Measurements from ENCODE around the gene TTBK1.

The TTBK1 gene

GRCh38 chr6:43307451-43308100 is 64.3 kb downstream of the TTBK1 start:
- Histone ChIP-seq H3K9ac (ENCODE audit: low read length) (peak overlapping the region; percentile 79; the same call in 1 of the 2 replicates), H3K4me1 (ENCODE audit: low read length) (peaks cover 44% of the 10 kb centered on the region), H2AFZ (ENCODE audit: low read depth, low read length) (no peak overlapping the region), H3K4me2 (ENCODE audit: low read length) (peak overlapping the region; percentile 95), H3K4me3 (ENCODE audit: low read length) (peak overlapping the region; percentile 80), H3K27ac (ENCODE audit: low read length) (no peak overlapping the region), H3K9me3 (ENCODE audit: insufficient read depth, low read length) (no peaks in the 10 kb centered on the region), H3K79me2 (ENCODE audit: low read length) (no peaks in the 10 kb centered on the region), H3K36me3 (replicated peaks; ENCODE audit: low read depth, low read length) (peaks cover 9% of the 10 kb centered on the region), H3K27me3 (ENCODE audit: low read depth, low read length) (no peaks in the 10 kb centered on the region), H4K20me1 (ENCODE audit: insufficient read depth, low read length) (no peaks in the 10 kb centered on the region)
- TF ChIP-seq, protein P1, sequence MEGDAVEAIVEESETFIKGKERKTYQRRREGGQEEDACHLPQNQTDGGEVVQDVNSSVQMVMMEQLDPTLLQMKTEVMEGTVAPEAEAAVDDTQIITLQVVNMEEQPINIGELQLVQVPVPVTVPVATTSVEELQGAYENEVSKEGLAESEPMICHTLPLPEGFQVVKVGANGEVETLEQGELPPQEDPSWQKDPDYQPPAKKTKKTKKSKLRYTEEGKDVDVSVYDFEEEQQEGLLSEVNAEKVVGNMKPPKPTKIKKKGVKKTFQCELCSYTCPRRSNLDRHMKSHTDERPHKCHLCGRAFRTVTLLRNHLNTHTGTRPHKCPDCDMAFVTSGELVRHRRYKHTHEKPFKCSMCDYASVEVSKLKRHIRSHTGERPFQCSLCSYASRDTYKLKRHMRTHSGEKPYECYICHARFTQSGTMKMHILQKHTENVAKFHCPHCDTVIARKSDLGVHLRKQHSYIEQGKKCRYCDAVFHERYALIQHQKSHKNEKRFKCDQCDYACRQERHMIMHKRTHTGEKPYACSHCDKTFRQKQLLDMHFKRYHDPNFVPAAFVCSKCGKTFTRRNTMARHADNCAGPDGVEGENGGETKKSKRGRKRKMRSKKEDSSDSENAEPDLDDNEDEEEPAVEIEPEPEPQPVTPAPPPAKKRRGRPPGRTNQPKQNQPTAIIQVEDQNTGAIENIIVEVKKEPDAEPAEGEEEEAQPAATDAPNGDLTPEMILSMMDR (IDR thresholded peaks at IDR 0.05; ENCODE audit: low read depth, low read length): no peak

DNA sequence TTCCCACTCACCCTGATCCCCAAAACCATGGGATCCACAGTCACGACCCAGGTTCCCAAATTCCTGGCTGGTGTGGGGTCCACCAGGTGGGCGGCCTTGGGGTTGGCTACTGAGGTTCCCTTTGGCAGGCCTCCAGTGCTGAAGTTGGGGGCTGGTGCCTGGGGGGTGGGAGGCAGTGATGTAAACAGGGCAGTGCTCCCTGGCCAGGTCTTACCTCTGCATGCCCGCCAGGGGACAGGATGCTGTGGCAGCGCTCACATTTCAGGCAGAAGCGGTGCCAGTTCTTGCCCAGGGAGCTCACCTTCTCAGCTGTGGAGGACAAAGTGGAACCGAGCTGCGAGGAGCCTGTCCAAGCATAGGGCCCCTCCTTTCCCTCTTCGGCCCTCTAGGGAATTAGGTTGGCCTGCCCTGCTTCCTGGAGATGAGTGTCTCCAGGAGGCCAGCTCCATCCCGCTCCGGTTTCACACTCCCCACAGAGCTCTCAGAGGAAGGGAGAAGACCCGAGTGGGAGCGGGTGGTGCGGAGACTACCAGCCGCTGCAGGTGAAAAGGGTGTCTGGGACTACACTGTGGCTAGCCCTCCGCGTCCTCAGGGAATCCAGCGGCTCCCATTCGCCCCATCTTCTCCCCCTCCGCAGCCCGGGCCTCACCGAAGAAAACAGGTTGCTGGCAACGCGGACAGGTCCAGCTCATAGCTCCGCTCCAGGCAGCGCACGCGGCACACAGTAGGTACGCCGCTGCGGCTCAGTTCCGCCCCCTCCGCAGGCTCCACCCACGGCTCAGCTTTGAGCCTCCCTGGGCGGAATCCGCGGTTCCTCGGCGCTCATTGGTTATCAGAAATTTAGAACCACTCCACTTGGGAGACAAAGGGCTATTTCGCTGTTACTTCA is 65.1 kb downstream of the TTBK1 start, which contains the start of gene CRIP3:
Gene CRIP3 (minus strand): TSS at position 726 of the 889 bp plus-strand sequence. CDS start 34 bp downstream, at position 692.
- H2AFZ ChIP-seq (ENCODE audit: low read depth, low read length): peak within 1 kb of the TSS; percentile 90

GRCh38 chr6:43308990-43309477 is 65.8 kb downstream of the TTBK1 start:
- no peaks in the 10 kb centered on the region for H3K27me3 ChIP-seq (ENCODE audit: low read depth, low read length)
- TF ChIP-seq EZH2phosphoT487 (IDR thresholded peaks at IDR 0.05; ENCODE audit: low read depth): no peak
- TF ChIP-seq, protein P1 (IDR thresholded peaks at IDR 0.05; ENCODE audit: low read depth, low read length): no peak
- H3K4me2 ChIP-seq (ENCODE audit: low read length): peak overlapping the region; percentile 95
- H4K20me1 ChIP-seq (ENCODE audit: insufficient read depth, low read length): no peaks in the 10 kb centered on the region
- H3K9me3 ChIP-seq (ENCODE audit: insufficient read depth, low read length): no peaks in the 10 kb centered on the region
- peak overlapping the region; percentile 79 for H3K9ac ChIP-seq (ENCODE audit: low read length)
- H3K36me3 ChIP-seq (replicated peaks; ENCODE audit: low read depth, low read length): peaks cover 9% of the 10 kb centered on the region
- H3K4me3 ChIP-seq (ENCODE audit: low read length): peak overlapping the region; percentile 80
- H2AFZ ChIP-seq (ENCODE audit: low read depth, low read length): peak overlapping the region; percentile 90
- peak overlapping the region; percentile 32 for H3K27ac ChIP-seq (ENCODE audit: low read length)
- peaks cover 59% of the 10 kb centered on the region for H3K4me1 ChIP-seq (ENCODE audit: low read length)
- H3K79me2 ChIP-seq (ENCODE audit: low read length): no peaks in the 10 kb centered on the region

More for the DNA sequence above, 65.1 kb downstream of the TTBK1 start, which contains the start of gene CRIP3:
- no peaks in the 10 kb centered on the region for H3K27me3 ChIP-seq (ENCODE audit: low read depth, low read length)
- peak within 1 kb of the TSS; percentile 79 for H3K9ac ChIP-seq (ENCODE audit: low read length)
- peaks cover 52% of the 10 kb centered on the region for H3K4me1 ChIP-seq (ENCODE audit: low read length)
- TF ChIP-seq, protein P1 (IDR thresholded peaks at IDR 0.05; ENCODE audit: low read depth, low read length): peak; percentile 77
- no peak for TF ChIP-seq EZH2phosphoT487 (IDR thresholded peaks at IDR 0.05; ENCODE audit: low read depth)
- H4K20me1 ChIP-seq (ENCODE audit: insufficient read depth, low read length): no peaks in the 10 kb centered on the region
- peak within 1 kb of the TSS; percentile 36 for H3K27ac ChIP-seq (ENCODE audit: low read length)
- H3K4me3 ChIP-seq (ENCODE audit: low read length): peak within 1 kb of the TSS; percentile 80
- peak within 1 kb of the TSS; percentile 95 for H3K4me2 ChIP-seq (ENCODE audit: low read length)
- no peaks in the 10 kb centered on the region for H3K79me2 ChIP-seq (ENCODE audit: low read length)
- peaks cover 9% of the 10 kb centered on the region for H3K36me3 ChIP-seq (replicated peaks; ENCODE audit: low read depth, low read length)
- H3K9me3 ChIP-seq (ENCODE audit: insufficient read depth, low read length): no peaks in the 10 kb centered on the region

DNA sequence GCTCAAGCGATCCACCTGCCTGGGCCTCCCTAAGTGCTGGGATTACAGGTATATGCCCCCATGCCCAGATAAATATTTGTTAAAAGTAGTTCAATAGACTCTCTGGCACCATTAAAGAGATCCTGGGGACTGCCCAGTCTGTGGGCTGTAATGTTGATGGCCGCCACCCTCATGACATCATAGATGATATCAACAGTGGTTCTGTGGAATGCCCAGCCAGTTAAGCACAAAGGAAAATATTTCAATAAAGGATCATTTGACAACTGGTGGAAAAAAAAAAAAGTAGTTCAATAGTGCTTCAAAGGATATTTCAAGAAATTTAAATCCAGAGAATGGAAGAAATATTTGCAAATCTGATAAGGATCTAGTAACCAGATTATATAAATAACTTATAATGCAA is 66.9 kb downstream of the TTBK1 start:
- no peaks in the 10 kb centered on the region for H4K20me1 ChIP-seq (ENCODE audit: insufficient read depth, low read length)
- no peak overlapping the region for H2AFZ ChIP-seq (ENCODE audit: low read depth, low read length)
- H3K9me3 ChIP-seq (ENCODE audit: insufficient read depth, low read length): no peaks in the 10 kb centered on the region
- TF ChIP-seq, protein P1 (IDR thresholded peaks at IDR 0.05; ENCODE audit: low read depth, low read length): no peak
- TF ChIP-seq EZH2phosphoT487 (IDR thresholded peaks at IDR 0.05; ENCODE audit: low read depth): no peak
- H3K9ac ChIP-seq (ENCODE audit: low read length): no peak overlapping the region
- no peaks in the 10 kb centered on the region for H3K79me2 ChIP-seq (ENCODE audit: low read length)
- peak overlapping the region; percentile 52 for H3K4me2 ChIP-seq (ENCODE audit: low read length)
- peaks cover 12% of the 10 kb centered on the region for H3K36me3 ChIP-seq (replicated peaks; ENCODE audit: low read depth, low read length)
- peak overlapping the region; percentile 50 for H3K27ac ChIP-seq (ENCODE audit: low read length)
- peak overlapping the region; percentile 11; the same call in 1 of the 2 replicates for H3K4me3 ChIP-seq (ENCODE audit: low read length)
- H3K27me3 ChIP-seq (ENCODE audit: low read depth, low read length): no peaks in the 10 kb centered on the region
- peaks cover 62% of the 10 kb centered on the region for H3K4me1 ChIP-seq (ENCODE audit: low read length)

Data from OCI-LY3 (cell line).